ENCODE results near the gene RXFP1.

DNA sequence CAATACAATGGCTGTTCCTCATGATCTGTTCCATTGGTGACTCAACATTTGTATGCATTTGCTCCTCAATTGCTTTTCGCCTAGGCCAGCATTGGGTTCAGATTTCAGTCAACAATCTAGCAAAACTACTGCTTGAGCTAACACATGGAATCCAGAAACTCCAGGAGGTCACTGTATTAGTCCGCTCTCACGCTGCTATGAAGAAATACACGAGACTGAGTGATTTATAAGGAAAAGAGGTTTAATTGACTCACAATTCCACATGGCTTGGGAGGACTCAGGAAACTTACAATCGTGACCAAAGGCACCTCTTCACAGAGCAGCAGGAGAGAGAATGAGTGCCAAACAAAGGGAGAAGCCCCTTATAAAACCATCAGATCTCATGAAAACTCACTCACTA, 67.1 kb downstream of the RXFP1 start:
- TF ChIP-seq, protein P1, sequence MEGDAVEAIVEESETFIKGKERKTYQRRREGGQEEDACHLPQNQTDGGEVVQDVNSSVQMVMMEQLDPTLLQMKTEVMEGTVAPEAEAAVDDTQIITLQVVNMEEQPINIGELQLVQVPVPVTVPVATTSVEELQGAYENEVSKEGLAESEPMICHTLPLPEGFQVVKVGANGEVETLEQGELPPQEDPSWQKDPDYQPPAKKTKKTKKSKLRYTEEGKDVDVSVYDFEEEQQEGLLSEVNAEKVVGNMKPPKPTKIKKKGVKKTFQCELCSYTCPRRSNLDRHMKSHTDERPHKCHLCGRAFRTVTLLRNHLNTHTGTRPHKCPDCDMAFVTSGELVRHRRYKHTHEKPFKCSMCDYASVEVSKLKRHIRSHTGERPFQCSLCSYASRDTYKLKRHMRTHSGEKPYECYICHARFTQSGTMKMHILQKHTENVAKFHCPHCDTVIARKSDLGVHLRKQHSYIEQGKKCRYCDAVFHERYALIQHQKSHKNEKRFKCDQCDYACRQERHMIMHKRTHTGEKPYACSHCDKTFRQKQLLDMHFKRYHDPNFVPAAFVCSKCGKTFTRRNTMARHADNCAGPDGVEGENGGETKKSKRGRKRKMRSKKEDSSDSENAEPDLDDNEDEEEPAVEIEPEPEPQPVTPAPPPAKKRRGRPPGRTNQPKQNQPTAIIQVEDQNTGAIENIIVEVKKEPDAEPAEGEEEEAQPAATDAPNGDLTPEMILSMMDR (IDR thresholded peaks at IDR 0.05; ENCODE audit: low read depth, low read length): no peak
- TF ChIP-seq, protein P2, sequence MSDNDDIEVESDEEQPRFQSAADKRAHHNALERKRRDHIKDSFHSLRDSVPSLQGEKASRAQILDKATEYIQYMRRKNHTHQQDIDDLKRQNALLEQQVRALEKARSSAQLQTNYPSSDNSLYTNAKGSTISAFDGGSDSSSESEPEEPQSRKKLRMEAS (IDR thresholded peaks at IDR 0.05; ENCODE audit: low read depth, low read length): no peak

Data from NB4 (cell line).